Right lobe of liver (tissue), 6 donors: ENCODE results near the gene MRTO4. TPM values are rescaled to one million over a fixed set of nuclear protein-coding genes. Genes with fewer than 3 reads are reported as not detected.
"Not testable (repeated sequence)": the region's sequence is repeated elsewhere in the genome, so short reads cannot be mapped to it uniquely, and the experiment has no call there.

Experiments
- ATAC-seq, 4 donors: fragments of 200-7000 bp; cut with Tn5 transposase; one replicate each; pipeline ENCODE4 v1.9.1; 2020; ENCODE audit warnings: mild to moderate bottlenecking in 4 of 4, moderate library complexity in 4 of 4
- DNase-seq, 3 donors: peaks; one replicate each; pipeline ENCODE4 v3.0.0-alpha.2; 2020
- H3K27ac ChIP-seq, 3 donors: fragments of 200-600 bp; one replicate each; pipeline ENCODE4 v1.8.0; 2022
- H3K27me3 ChIP-seq, 2 donors: fragments of 200-600 bp; one replicate each; pipeline ENCODE4 v1.8.0; 2022
- H3K36me3 ChIP-seq, 4 donors: fragments of 200-600 bp; sonication (generic) in 1 of 4; one replicate each; pipeline versions ENCODE4 v1.5.1 to v1.8.0; 2017 to 2022; ENCODE audit warnings: control low read depth in 1 of 4
- H3K4me1 ChIP-seq, 4 donors: fragments of 200-600 bp; sonication (generic) in 1 of 4; one replicate each; pipeline versions ENCODE4 v1.5.1 to v1.8.0; 2017 to 2022; ENCODE audit warnings: control low read depth in 1 of 4
- H3K4me3 ChIP-seq, 3 donors: fragments of 200-600 bp; one replicate each; pipeline ENCODE4 v1.8.0; 2022
- H3K9me3 ChIP-seq, 4 donors: fragments of 200-600 bp; sonication (generic) in 1 of 4; one replicate each; pipeline versions ENCODE4 v1.5.1 to v1.8.0; 2017 to 2022; ENCODE audit warnings: control low read depth in 1 of 4
- CTCF ChIP-seq, 4 donors: fragments of 200-600 bp in 3 of 4; fragments of 450-650 bp in 1 of 4; IDR thresholded peaks; one replicate each; pipeline versions ENCODE4 v1.5.1 to v1.8.0; 2016 to 2022; ENCODE audit warnings: antibody characterized with exemption in 4 of 4, mild to moderate bottlenecking in 2 of 4
- POLR2A ChIP-seq: fragments of 450-650 bp; IDR thresholded peaks from one replicate; pipeline ENCODE4 v1.6.1; 2017; ENCODE audit warnings: antibody characterized with exemption, mild to moderate bottlenecking
- WGBS: methylation state at CpG from one replicate; pipeline ENCODE4 v1.1.6; 2018; ENCODE audit warnings: low coverage, low lambda C conversion rate; ENCODE audit not compliant: insufficient coverage; ENCODE audit errors: missing lambda C conversion rate; 5-methylcytosine and 5-hydroxymethylcytosine counted together
- intact Hi-C, 2 donors: fragments of 100-400 bp; cut with DNase I; formaldehyde crosslinking; loops; one replicate each; pipeline versions ENCODE4 v1.11.2 to v1.14.1; 2022
- total RNA-seq, 6 experiments: library from RNA; depleted of rRNA in 2 of 6; stranded (reverse); fragments of >200 nt in 2 of 6; fragmentation: NEBNext Ultra II Directional in 3 of 6; extraction: Animal tissue kit (Norgen Biotek cat#: 25700) in 3 of 6; gene quantifications; one replicate each; pipeline versions ENCODE4 v1.1.0 to v1.2.4, GENCODE V29; 2016 to 2023
- donor health status: DM: no; HTN: yes; CAD: no.
- donor health status: DM: no; HTN: no; CAD: no.
- donor health status: DM: no; HTN: no; CAD: no.
- donor health status: DM: no; HTN: yes; CAD: no.
- donor health status: DM: no; HTN: yes; CAD: no.

MRTO4 gene
- total RNA-seq, 6 experiments from 2014 or later, result 7.0 to 17.3 (median 8.2) TPM

- Histone ChIP-seq H3K9me3 (peaks cover 0 to 1% (median 0%) of the 10 kb centered on the region in 4 donors), H3K4me1 (no peaks in the 10 kb centered on the region), H3K27ac (no peak overlapping the region), H3K4me3 (no peak overlapping the region), H3K36me3 (peaks cover 7 to 23% (median 9%) of the 10 kb centered on the region in 4 donors), H3K27me3 (no peaks in the 10 kb centered on the region)
- ATAC-seq (no peak), DNase-seq (no peak)
- intact Hi-C loops, result no loop called here
- WGBS, result no CpG with 5 or more reads among the region's 2 CpGs
- TF ChIP-seq POLR2A (no peak), CTCF (IDR thresholded peaks at IDR 0.05) (no peak)
Measured at GRCh38 chr1:19300211-19300610, 48.6 kb downstream of the MRTO4 start.

GRCh38 chr1:19304081-19304480 is 52.5 kb downstream of the MRTO4 start:
- peaks cover 7 to 48% (median 19%) of the 10 kb centered on the region in 4 donors for H3K36me3 ChIP-seq
- WGBS, result 100% methylated on average over 1 of the region's 10 CpGs
- H3K4me1 ChIP-seq, H3K27ac ChIP-seq, H3K9me3 ChIP-seq, H3K4me3 ChIP-seq, ATAC-seq, intact Hi-C loops, H3K27me3 ChIP-seq, DNase-seq: not testable (repeated sequence)

GRCh38 chr1:19305880-19306279 is 54.3 kb downstream of the MRTO4 start:
- DNase-seq, result no peak
- no peaks in the 10 kb centered on the region for H3K27me3 ChIP-seq

GRCh38 chr1:19306941-19307340 is 55.3 kb downstream of the MRTO4 start:
- 98% methylated on average over 6 of the region's 6 CpGs for WGBS
- no peaks in the 10 kb centered on the region for H3K27me3 ChIP-seq
- no peak overlapping the region for H3K27ac ChIP-seq
- ATAC-seq (no peak), DNase-seq (no peak)
- no peak overlapping the region for H3K4me3 ChIP-seq
- H3K9me3 ChIP-seq, result no peaks in the 10 kb centered on the region
- intact Hi-C loops, result no loop called here
- TF ChIP-seq POLR2A, result no peak
- TF ChIP-seq CTCF (IDR thresholded peaks at IDR 0.05), result no peak
- H3K36me3 ChIP-seq, result peaks cover 7 to 48% (median 19%) of the 10 kb centered on the region in 4 donors
- H3K4me1 ChIP-seq, result peaks cover 0 to 8% (median 3%) of the 10 kb centered on the region in 4 donors

More at GRCh38 chr1:19305880-19306279, 54.3 kb downstream of the MRTO4 start:
- intact Hi-C loops, result no loop called here
- ATAC-seq, result no peak
- 88% methylated on average over 1 of the region's 11 CpGs for WGBS
- Histone ChIP-seq H3K27ac (no peak overlapping the region), H3K4me1 (peaks cover 0 to 3% (median under 1%) of the 10 kb centered on the region in 4 donors), H3K4me3 (no peak overlapping the region), H3K9me3 (no peaks in the 10 kb centered on the region), H3K36me3 (peaks cover 7 to 48% (median 19%) of the 10 kb centered on the region in 4 donors)
- no peak for TF ChIP-seq CTCF (IDR thresholded peaks at IDR 0.05)
- no peak for TF ChIP-seq POLR2A

- H3K4me1 ChIP-seq, result peaks cover 0 to 12% (median 4%) of the 10 kb centered on the region in 4 donors
- intact Hi-C loops, result no loop called here
- H3K27ac ChIP-seq, result no peak overlapping the region
- no peak overlapping the region for H3K4me3 ChIP-seq
- H3K9me3 ChIP-seq, result no peaks in the 10 kb centered on the region
- 100% methylated on average over 5 of the region's 10 CpGs for WGBS
- no peaks in the 10 kb centered on the region for H3K27me3 ChIP-seq
- H3K36me3 ChIP-seq, result peaks cover 7 to 45% (median 19%) of the 10 kb centered on the region in 4 donors
- DNase-seq (no peak), ATAC-seq (no peak)
- TF ChIP-seq POLR2A (no peak), CTCF (IDR thresholded peaks at IDR 0.05) (no peak)
Measured at GRCh38 chr1:19307794-19308508, 56.3 kb downstream of the MRTO4 start.
